Neuronal stem cell (in vitro differentiated cells): ENCODE data around the gene OTOG.

Experiments used
- DNase-seq: peaks from one replicate; pipeline ENCODE4 v3.0.0-alpha.2; 2013; ENCODE audit warnings: low spot score
- H2AFZ ChIP-seq: one replicate; pipeline ENCODE4 v1.6.1; 2013; ENCODE audit warnings: mild to moderate bottlenecking, low read length, inconsistent platforms
- H2AK5ac ChIP-seq: 2 replicates; pipeline ENCODE4 v1.6.1; 2013; ENCODE audit warnings: low read depth, mild to moderate bottlenecking, inconsistent platforms, low read length, moderate library complexity, mixed read lengths
- H2BK120ac ChIP-seq: 2 replicates; pipeline ENCODE4 v1.6.1; 2013; ENCODE audit warnings: low read depth, mild to moderate bottlenecking, inconsistent platforms, low read length, moderate library complexity, mixed read lengths
- H2BK12ac ChIP-seq: one replicate; pipeline ENCODE4 v1.6.1; 2013; ENCODE audit warnings: low read length, inconsistent platforms
- H2BK15ac ChIP-seq: 2 replicates; pipeline ENCODE4 v1.6.1; 2013; ENCODE audit warnings: mild to moderate bottlenecking, low read length, inconsistent platforms, mixed read lengths
- H2BK5ac ChIP-seq: one replicate; pipeline ENCODE4 v1.6.1; 2013; ENCODE audit warnings: inconsistent platforms, mild to moderate bottlenecking, low read length, moderate library complexity
- H3K14ac ChIP-seq: one replicate; pipeline ENCODE4 v1.6.1; 2013; ENCODE audit warnings: low read length, inconsistent platforms
- H3K18ac ChIP-seq: 2 replicates; pipeline ENCODE4 v1.6.1; 2013; ENCODE audit warnings: low read length, inconsistent platforms
- H3K23ac ChIP-seq: 2 replicates; pipeline ENCODE4 v1.6.1; 2013; ENCODE audit warnings: low read depth, mild to moderate bottlenecking, mixed read lengths, low read length, inconsistent platforms; ENCODE audit not compliant: poor library complexity
- H3K27ac ChIP-seq: replicated peaks from 3 replicates; pipeline ENCODE4 v1.5.1; 2013; ENCODE audit warnings: low read length, inconsistent platforms
- H3K27me3 ChIP-seq, 3 experiments: 2 replicates each; pipeline ENCODE4 v1.6.1; 2013; ENCODE audit warnings: low read length in 3 of 3, mild to moderate bottlenecking in 2 of 3, inconsistent platforms in 1 of 3, low read depth in 1 of 3, mixed read lengths in 1 of 3, moderate library complexity in 1 of 3; ENCODE audit not compliant: control insufficient read depth in 3 of 3, insufficient read depth in 3 of 3
- H3K36me3 ChIP-seq, 2 donors: replicated peaks in 1 of 2; 2 replicates each; pipeline ENCODE4 v1.6.1; 2013; ENCODE audit warnings: low read length in 2 of 2; ENCODE audit not compliant: control insufficient read depth in 2 of 2, insufficient read depth in 2 of 2
- H3K4ac ChIP-seq: 2 replicates; pipeline ENCODE4 v1.6.1; 2013; ENCODE audit warnings: inconsistent platforms, mild to moderate bottlenecking, low read length, moderate library complexity
- H3K4me1 ChIP-seq, 2 donors: 1 replicate in 1 of 2; 2 replicates in 1 of 2; pipeline ENCODE4 v1.6.1; 2013; ENCODE audit warnings: low read length in 2 of 2, low read depth in 1 of 2; ENCODE audit not compliant: control insufficient read depth in 2 of 2, insufficient read depth in 1 of 2
- H3K4me2 ChIP-seq: one replicate; pipeline ENCODE4 v1.6.1; 2013; ENCODE audit warnings: mild to moderate bottlenecking, low read length, inconsistent platforms; ENCODE audit not compliant: insufficient read depth, poor library complexity, severe bottlenecking
- H3K4me3 ChIP-seq, 2 donors: 2 replicates each; pipeline ENCODE4 v1.5.1; 2013; ENCODE audit warnings: low read length in 2 of 2, mild to moderate bottlenecking in 2 of 2, inconsistent platforms in 1 of 2, moderate library complexity in 1 of 2
- H3K79me1 ChIP-seq: one replicate; pipeline ENCODE4 v1.6.1; 2013; ENCODE audit warnings: low read depth, mild to moderate bottlenecking, inconsistent platforms, low read length, moderate library complexity
- H3K9ac ChIP-seq: one replicate; pipeline ENCODE4 v1.6.1; 2013; ENCODE audit warnings: mild to moderate bottlenecking, low read depth, low read length, inconsistent platforms; ENCODE audit not compliant: poor library complexity
- H3K9me3 ChIP-seq, 2 donors: replicated peaks in 1 of 2; 2 replicates each; pipeline versions ENCODE3 to v1.6.1; 2013; ENCODE audit warnings: low read length in 2 of 2, mild to moderate bottlenecking in 2 of 2, inconsistent platforms in 1 of 2, low read depth in 1 of 2, mixed read lengths in 1 of 2, moderate library complexity in 1 of 2; ENCODE audit not compliant: control insufficient read depth in 2 of 2, insufficient read depth in 1 of 2
- H4K8ac ChIP-seq: one replicate; pipeline ENCODE4 v1.6.1; 2013; ENCODE audit warnings: low read depth, mild to moderate bottlenecking, inconsistent platforms, low read length, moderate library complexity
- H4K91ac ChIP-seq: one replicate; pipeline ENCODE4 v1.6.1; 2013; ENCODE audit warnings: low read length, low read depth, mild to moderate bottlenecking, inconsistent platforms; ENCODE audit not compliant: poor library complexity
- WGBS, 2 donors: extraction: QIAGEN DNeasy Blood & Tissue Kit; methylation state at CpG; one replicate each; pipeline ENCODE4 v1.1.7; 2013; ENCODE audit warnings: missing lambda C conversion rate in 2 of 2, mixed read lengths in 1 of 2; ENCODE audit not compliant: insufficient read length in 2 of 2, insufficient replicate concordance in 1 of 2; ENCODE audit errors: extremely low coverage in 2 of 2; 5-methylcytosine and 5-hydroxymethylcytosine counted together

OTOG gene

DNA sequence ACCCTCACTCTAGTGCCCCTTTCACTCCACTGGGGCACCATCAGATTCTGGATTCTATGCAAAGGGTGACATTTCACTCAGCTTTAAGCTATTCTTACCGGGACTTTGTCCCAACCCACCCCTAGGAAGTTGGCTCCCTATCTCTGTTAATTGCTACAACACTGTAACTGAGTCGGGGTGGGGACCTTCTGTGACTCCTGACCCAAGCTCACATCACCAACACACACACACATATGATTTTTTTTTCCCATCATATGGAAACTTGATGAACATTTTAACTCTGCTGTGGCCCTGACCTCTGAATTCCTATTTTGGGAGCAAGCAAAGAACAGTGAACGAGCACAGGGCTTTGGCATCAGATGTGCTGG lies 19.4 kb upstream of the OTOG start:
- Histone ChIP-seq H3K27ac (no peak overlapping the region), H2BK120ac (no peak overlapping the region), H4K8ac (no peak overlapping the region), H3K14ac (no peak overlapping the region), H3K79me1 (no peaks in the 10 kb centered on the region), H3K4me2 (no peak overlapping the region), H2AFZ (no peak overlapping the region), H4K91ac (no peak overlapping the region), H2BK5ac (no peak overlapping the region), H3K4ac (no peak overlapping the region), H2BK15ac (no peak overlapping the region), H3K27me3 (peaks cover 0 to 43% (median 0%) of the 10 kb centered on the region in 3 experiments), H3K4me1 (peaks cover 0 to 13% of the 10 kb centered on the region in 2 donors), H3K9me3 (no peaks in the 10 kb centered on the region), H3K9ac (no peak overlapping the region), H3K18ac (no peak overlapping the region), H2BK12ac (no peak overlapping the region), H2AK5ac (no peak overlapping the region), H3K4me3 (no peak overlapping the region), H3K36me3 (no peaks in the 10 kb centered on the region), H3K23ac (no peak overlapping the region)
- DNase-seq: no peak
- WGBS, 2 donors: no CpG with 5 or more reads among the region's 3 CpGs

DNA sequence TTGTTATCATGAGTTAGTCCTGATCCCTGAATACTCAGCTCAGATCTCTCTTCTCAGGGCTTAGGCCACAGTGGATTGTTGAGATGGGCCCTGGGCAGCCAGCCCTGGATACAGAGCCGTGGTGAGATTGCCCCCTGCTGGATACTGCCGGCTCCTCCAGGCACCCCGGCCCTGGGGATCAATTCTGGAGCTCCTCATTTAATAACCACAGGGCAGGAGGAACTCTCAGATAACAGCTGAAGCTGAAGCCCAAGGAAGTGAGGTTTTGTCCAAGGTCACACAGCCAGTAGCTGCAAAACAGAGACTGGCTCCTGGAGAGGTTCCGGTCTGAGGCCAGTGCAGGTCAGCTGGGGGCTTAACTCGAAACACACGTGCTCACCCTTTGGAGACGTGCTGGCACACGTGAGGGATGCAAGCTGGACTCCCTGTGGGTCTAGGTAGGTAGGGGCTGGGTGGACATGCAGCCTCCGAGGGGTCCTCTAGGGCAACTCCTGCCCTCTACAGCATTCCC lies 18.8 kb upstream of the OTOG start:
- peak overlapping the region; percentile 48 for H2BK12ac ChIP-seq
- H3K4ac ChIP-seq: no peak overlapping the region
- H3K79me1 ChIP-seq: no peaks in the 10 kb centered on the region
- H4K91ac ChIP-seq: no peak overlapping the region
- H2AK5ac ChIP-seq: peak overlapping the region; percentile 42
- H3K18ac ChIP-seq: peak overlapping the region; percentile 18
- no peak overlapping the region for H2BK120ac ChIP-seq
- no peaks in the 10 kb centered on the region for H3K36me3 ChIP-seq
- no peak overlapping the region for H3K4me2 ChIP-seq
- no CpG with 5 or more reads among the region's 9 CpGs for WGBS, 2 donors
- no peak overlapping the region for H3K23ac ChIP-seq
- H4K8ac ChIP-seq: no peak overlapping the region
- H3K27ac ChIP-seq: no peak overlapping the region
- no peak overlapping the region for H3K9ac ChIP-seq
- peaks cover 0 to 48% (median 0%) of the 10 kb centered on the region in 3 experiments for H3K27me3 ChIP-seq
- H3K4me3 ChIP-seq: no peak overlapping the region
- DNase-seq: no peak
- no peaks in the 10 kb centered on the region for H3K9me3 ChIP-seq
- no peak overlapping the region for H2BK15ac ChIP-seq
- H2BK5ac ChIP-seq: no peak overlapping the region
- H3K4me1 ChIP-seq: peaks cover 0 to 13% of the 10 kb centered on the region in 2 donors
- no peak overlapping the region for H3K14ac ChIP-seq
- H2AFZ ChIP-seq: no peak overlapping the region

DNA sequence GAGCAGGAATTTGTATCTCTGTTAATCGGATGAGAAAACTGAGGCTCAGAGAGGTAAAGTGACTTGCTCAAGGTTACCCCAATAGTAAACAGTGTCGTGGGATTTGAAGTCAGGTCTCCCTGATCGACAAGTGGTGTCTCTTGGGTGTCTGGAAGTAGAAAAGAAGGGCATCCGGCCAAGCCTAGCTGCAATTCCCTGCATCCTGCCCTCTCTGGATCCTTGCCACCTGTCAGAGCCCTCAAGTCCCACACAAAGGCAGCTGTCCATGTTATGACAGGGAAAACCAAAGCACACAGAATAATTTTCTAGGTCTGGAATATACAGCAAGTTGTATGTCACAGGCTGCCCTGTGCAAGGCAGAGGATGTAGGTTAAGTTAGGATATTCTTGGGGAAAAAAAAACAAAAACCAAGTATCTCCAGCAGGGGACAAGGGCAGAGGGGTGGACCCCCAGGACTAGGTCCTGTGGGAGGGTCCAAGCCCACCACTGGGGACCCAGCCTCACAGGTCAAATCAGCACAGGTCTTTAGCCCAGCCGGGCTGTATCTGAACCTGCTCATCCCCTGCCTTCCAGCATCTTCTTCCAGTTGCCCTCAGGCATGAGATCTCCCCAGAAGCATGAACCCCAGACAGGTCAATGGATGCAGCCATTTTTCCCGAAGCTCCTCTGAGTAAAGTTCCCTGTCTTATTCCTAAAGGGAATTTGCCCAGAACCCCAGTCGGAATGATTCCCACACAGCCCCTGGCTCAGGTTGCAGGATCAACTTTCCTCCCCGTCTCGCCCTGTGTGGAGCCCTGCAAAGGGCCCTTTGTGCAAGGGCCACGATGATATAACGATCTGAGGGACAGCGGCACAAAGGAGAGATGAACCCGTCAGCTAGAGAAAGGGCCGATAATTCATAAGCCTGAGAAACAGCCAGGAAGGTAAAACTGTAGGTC lies 17.9 kb upstream of the OTOG start:
- Histone ChIP-seq H2AK5ac (no peak overlapping the region), H3K36me3 (no peaks in the 10 kb centered on the region), H3K9me3 (no peaks in the 10 kb centered on the region), H2BK5ac (no peak overlapping the region), H2BK12ac (no peak overlapping the region), H3K79me1 (no peaks in the 10 kb centered on the region), H2AFZ (no peak overlapping the region), H3K14ac (no peak overlapping the region), H4K8ac (no peak overlapping the region), H3K9ac (no peak overlapping the region), H2BK120ac (no peak overlapping the region), H2BK15ac (no peak overlapping the region), H3K4me2 (no peak overlapping the region), H3K23ac (no peak overlapping the region), H3K27ac (peak overlapping the region; percentile 58), H3K4me1 (peaks cover 0 to 13% of the 10 kb centered on the region in 2 donors), H3K4ac (no peak overlapping the region), H3K18ac (no peak overlapping the region), H4K91ac (no peak overlapping the region), H3K27me3 (peaks cover 0 to 45% (median 0%) of the 10 kb centered on the region in 3 experiments), H3K4me3 (no peak overlapping the region)
- WGBS, 2 donors: no CpG with 5 or more reads among the region's 14 CpGs
- no peak for DNase-seq

DNA sequence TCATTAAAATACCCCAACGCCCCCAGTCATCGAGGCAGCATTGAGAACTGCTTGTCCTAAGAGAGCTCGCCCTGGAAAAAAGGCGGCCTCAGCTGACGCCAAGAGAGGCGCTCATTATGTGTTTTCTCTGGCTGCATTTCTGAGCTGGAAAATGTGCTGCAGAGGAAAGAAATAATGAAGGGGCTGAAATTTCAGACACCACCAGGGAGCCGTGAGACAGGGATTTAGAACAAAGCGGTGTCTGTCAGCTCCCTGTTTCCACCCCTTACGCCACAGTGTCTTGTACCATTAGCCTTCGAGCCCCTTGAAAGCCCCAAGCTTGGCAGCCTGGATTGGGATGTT lies 17.2 kb upstream of the OTOG start:
- Histone ChIP-seq H3K79me1 (no peaks in the 10 kb centered on the region), H3K27me3 (peaks cover 0 to 42% (median 0%) of the 10 kb centered on the region in 3 experiments), H3K9ac (no peak overlapping the region), H4K8ac (no peak overlapping the region), H3K18ac (no peak overlapping the region), H2BK5ac (no peak overlapping the region), H2BK12ac (no peak overlapping the region), H3K9me3 (no peaks in the 10 kb centered on the region), H3K4me2 (no peak overlapping the region), H2AK5ac (no peak overlapping the region), H2AFZ (no peak overlapping the region), H3K4ac (no peak overlapping the region), H2BK15ac (no peak overlapping the region), H4K91ac (no peak overlapping the region), H3K36me3 (no peaks in the 10 kb centered on the region), H3K4me1 (peaks cover 0 to 13% of the 10 kb centered on the region in 2 donors), H3K4me3 (no peak overlapping the region), H3K27ac (peak overlapping the region; percentile 58), H2BK120ac (no peak overlapping the region), H3K23ac (no peak overlapping the region), H3K14ac (no peak overlapping the region)
- WGBS, 2 donors: no CpG with 5 or more reads among the region's 10 CpGs
- DNase-seq: no peak
